ENCODE results near the gene PSMD5. TPM values are rescaled to one million over a fixed set of nuclear protein-coding genes. Genes with fewer than 3 reads are reported as not detected.

PSMD5 gene
- total and polyA plus RNA-seq, 10 of the 15 experiments (the other 5 are each of a cell fraction or from before 2014, with no cell fraction given) = 8.8 to 47.7 (median 25.1) TPM

DNA sequence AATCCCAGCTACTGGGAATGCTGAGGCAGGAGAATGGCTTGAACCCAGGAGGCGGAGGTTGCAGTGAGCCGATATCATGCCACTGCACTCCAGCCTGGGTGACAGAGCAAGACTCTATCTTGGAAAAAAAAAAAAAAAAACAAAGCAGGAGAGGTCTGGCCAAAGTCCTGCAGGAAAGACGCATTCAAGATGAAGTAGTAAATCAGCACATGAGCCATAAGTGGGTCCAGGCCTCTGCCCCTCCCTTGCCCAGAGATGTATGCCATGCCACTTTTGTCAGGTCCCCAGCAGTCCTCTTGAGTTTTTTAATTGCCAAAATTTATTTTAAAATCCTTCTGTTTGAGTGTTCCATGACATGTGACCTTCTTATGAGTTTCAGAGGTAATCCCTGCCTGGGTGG lies 42.7 kb upstream of the PSMD5 start (continued):
- TF ChIP-seq, protein P1, sequence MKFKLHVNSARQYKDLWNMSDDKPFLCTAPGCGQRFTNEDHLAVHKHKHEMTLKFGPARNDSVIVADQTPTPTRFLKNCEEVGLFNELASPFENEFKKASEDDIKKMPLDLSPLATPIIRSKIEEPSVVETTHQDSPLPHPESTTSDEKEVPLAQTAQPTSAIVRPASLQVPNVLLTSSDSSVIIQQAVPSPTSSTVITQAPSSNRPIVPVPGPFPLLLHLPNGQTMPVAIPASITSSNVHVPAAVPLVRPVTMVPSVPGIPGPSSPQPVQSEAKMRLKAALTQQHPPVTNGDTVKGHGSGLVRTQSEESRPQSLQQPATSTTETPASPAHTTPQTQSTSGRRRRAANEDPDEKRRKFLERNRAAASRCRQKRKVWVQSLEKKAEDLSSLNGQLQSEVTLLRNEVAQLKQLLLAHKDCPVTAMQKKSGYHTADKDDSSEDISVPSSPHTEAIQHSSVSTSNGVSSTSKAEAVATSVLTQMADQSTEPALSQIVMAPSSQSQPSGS (IDR thresholded peaks at IDR 0.05; ENCODE audit: low read length) = no peak
- TF ChIP-seq GATAD2B (conservative IDR thresholded peaks at IDR 0.05; ENCODE audit: low read depth) = no peak
- TF ChIP-seq, protein P2, sequence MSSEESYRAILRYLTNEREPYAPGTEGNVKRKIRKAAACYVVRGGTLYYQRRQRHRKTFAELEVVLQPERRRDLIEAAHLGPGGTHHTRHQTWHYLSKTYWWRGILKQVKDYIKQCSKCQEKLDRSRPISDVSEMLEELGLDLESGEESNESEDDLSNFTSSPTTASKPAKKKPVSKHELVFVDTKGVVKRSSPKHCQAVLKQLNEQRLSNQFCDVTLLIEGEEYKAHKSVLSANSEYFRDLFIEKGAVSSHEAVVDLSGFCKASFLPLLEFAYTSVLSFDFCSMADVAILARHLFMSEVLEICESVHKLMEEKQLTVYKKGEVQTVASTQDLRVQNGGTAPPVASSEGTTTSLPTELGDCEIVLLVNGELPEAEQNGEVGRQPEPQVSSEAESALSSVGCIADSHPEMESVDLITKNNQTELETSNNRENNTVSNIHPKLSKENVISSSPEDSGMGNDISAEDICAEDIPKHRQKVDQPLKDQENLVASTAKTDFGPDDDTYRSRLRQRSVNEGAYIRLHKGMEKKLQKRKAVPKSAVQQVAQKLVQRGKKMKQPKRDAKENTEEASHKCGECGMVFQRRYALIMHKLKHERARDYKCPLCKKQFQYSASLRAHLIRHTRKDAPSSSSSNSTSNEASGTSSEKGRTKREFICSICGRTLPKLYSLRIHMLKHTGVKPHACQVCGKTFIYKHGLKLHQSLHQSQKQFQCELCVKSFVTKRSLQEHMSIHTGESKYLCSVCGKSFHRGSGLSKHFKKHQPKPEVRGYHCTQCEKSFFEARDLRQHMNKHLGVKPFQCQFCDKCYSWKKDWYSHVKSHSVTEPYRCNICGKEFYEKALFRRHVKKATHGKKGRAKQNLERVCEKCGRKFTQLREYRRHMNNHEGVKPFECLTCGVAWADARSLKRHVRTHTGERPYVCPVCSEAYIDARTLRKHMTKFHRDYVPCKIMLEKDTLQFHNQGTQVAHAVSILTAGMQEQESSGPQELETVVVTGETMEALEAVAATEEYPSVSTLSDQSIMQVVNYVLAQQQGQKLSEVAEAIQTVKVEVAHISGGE (CRISPR knock-in tag; IDR thresholded peaks at IDR 0.05) = no peak
- TF ChIP-seq, protein P3, sequence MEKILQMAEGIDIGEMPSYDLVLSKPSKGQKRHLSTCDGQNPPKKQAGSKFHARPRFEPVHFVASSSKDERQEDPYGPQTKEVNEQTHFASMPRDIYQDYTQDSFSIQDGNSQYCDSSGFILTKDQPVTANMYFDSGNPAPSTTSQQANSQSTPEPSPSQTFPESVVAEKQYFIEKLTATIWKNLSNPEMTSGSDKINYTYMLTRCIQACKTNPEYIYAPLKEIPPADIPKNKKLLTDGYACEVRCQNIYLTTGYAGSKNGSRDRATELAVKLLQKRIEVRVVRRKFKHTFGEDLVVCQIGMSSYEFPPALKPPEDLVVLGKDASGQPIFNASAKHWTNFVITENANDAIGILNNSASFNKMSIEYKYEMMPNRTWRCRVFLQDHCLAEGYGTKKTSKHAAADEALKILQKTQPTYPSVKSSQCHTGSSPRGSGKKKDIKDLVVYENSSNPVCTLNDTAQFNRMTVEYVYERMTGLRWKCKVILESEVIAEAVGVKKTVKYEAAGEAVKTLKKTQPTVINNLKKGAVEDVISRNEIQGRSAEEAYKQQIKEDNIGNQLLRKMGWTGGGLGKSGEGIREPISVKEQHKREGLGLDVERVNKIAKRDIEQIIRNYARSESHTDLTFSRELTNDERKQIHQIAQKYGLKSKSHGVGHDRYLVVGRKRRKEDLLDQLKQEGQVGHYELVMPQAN (conservative IDR thresholded peaks at IDR 0.05) = no peak

DNA sequence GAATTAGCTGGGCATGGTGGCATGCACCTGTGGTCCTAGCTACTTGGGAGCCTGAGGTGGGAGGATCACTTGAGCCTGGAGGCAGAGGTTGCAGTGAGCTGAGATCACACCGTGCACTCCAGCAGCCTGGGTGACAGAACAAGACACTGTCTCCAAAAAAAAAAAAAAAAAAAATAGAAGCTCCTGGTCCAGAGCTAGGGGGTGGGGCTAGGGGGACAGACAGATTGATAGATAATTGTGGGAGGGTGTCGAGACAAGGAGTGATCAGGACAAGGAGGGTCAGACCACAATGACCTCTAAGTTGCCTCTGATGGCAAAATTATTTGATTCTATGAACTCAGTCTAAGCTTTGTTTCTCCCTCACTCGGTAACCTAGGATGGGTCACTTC lies 40.9 kb upstream of the PSMD5 start:
- ChIA-PET CTCF (interaction anchor here (0.6 to 4.2 kb wide), 5 partner anchors 15 to 301 kb away, joined by 3 to 14 read pairs (median 6); no protein-coding TSS in a partner anchor), POLR2A (interaction anchor here (0.6 to 15.6 kb wide), 4 partner anchors 9 to 315 kb away, joined by 3 to 383 read pairs (median 6); partner anchors contain the start of gene TRAF1), SMC1A (ENCODE audit: uncharacterized antibody, unreplicated experiment) (interaction anchor here (0.8 to 23.6 kb wide), 5 partner anchors 8 to 44 kb away, joined by 3 to 522 read pairs (median 5); partner anchors contain the start of gene TRAF1), RAD21 (ENCODE audit: unreplicated experiment) (interaction anchor here (0.6 to 3.0 kb wide), 5 partner anchors 11 to 51 kb away, joined by 3 to 9 read pairs (median 4); no protein-coding TSS in a partner anchor)
- Histone ChIP-seq H4K20me1 (ENCODE audit: control insufficient read depth, insufficient read depth) (no peaks in the 10 kb centered on the region), H3K79me2 (ENCODE audit: control insufficient read depth, insufficient read depth, low read length) (peaks cover 2% of the 10 kb centered on the region), H3K9me3 (replicated peaks; ENCODE audit: control insufficient read depth, insufficient read depth, low read length) (no peaks in the 10 kb centered on the region), H3K27ac (ENCODE audit: control insufficient read depth, insufficient read depth) (no peak overlapping the region), H2AFZ (ENCODE audit: control insufficient read depth, low read depth, low read length) (no peak overlapping the region), H3K4me3 (no peak overlapping the region), H3K4me1 (ENCODE audit: control insufficient read depth, insufficient read depth, low read length) (peaks cover 22% of the 10 kb centered on the region), H3K9ac (ENCODE audit: control insufficient read depth, insufficient read depth, low read length) (no peak overlapping the region), H3K27me3 (replicated peaks in 1 of 2; ENCODE audit: control insufficient read depth in 2 of 2, insufficient read depth in 2 of 2, low read length in 1 of 2) (no peaks in the 10 kb centered on the region), H3K4me2 (ENCODE audit: control insufficient read depth, insufficient read depth) (no peak overlapping the region), H3K36me3 (ENCODE audit: control insufficient read depth in 2 of 2, insufficient read depth in 2 of 2, low read length in 1 of 2) (no peaks in the 10 kb centered on the region)
- no peak for ATAC-seq
- DNase-seq (ENCODE audit: low read depth, low spot score) = no peak
- WGBS (ENCODE audit: insufficient coverage, insufficient replicate concordance, low lambda C conversion rate, missing lambda C conversion rate) = 78% methylated on average over 3 of the region's 3 CpGs
- no TSS peak for BruUV-seq (replicated peaks)
- in situ Hi-C loops (cut with MboI) = no loop called here
- intact Hi-C loops (cut with micrococcal nuclease; ENCODE audit: unreplicated experiment) = no loop called here
- TF ChIP-seq ZNF622 (IDR thresholded peaks at IDR 0.05) (no peak), SRF (IDR thresholded peaks at IDR 0.05; ENCODE audit: low read depth in 2 of 2, low read length in 2 of 2) (no peak), HDAC2 (IDR thresholded peaks at IDR 0.05) (no peak)
- FAIRE-seq = no peak

All from GM12878 (cell line).